ENCODE results near the gene OR13A1. TPM values are rescaled to one million over a fixed set of nuclear protein-coding genes. Genes with fewer than 3 reads are reported as not detected.
"Not testable (repeated sequence)": the region's sequence is repeated elsewhere in the genome, so short reads cannot be mapped to it uniquely, and the experiment has no call there.

The OR13A1 gene, protein sequence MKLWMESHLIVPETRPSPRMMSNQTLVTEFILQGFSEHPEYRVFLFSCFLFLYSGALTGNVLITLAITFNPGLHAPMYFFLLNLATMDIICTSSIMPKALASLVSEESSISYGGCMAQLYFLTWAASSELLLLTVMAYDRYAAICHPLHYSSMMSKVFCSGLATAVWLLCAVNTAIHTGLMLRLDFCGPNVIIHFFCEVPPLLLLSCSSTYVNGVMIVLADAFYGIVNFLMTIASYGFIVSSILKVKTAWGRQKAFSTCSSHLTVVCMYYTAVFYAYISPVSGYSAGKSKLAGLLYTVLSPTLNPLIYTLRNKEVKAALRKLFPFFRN
- total RNA-seq, result not detected

- ATAC-seq (ENCODE audit: low FRiP score), result no peak
- TF ChIP-seq, protein P1, sequence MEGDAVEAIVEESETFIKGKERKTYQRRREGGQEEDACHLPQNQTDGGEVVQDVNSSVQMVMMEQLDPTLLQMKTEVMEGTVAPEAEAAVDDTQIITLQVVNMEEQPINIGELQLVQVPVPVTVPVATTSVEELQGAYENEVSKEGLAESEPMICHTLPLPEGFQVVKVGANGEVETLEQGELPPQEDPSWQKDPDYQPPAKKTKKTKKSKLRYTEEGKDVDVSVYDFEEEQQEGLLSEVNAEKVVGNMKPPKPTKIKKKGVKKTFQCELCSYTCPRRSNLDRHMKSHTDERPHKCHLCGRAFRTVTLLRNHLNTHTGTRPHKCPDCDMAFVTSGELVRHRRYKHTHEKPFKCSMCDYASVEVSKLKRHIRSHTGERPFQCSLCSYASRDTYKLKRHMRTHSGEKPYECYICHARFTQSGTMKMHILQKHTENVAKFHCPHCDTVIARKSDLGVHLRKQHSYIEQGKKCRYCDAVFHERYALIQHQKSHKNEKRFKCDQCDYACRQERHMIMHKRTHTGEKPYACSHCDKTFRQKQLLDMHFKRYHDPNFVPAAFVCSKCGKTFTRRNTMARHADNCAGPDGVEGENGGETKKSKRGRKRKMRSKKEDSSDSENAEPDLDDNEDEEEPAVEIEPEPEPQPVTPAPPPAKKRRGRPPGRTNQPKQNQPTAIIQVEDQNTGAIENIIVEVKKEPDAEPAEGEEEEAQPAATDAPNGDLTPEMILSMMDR (IDR thresholded peaks at IDR 0.05), result no peak
- no peak for DNase-seq (ENCODE audit: low spot score)
Observed at GRCh38 chr10:45315508-45315907, at the start of gene OR13A1. OR13A1 (minus strand) TSS chr10:45315608; CDS start chr10:45304422, 11,186 bp downstream.

DNA sequence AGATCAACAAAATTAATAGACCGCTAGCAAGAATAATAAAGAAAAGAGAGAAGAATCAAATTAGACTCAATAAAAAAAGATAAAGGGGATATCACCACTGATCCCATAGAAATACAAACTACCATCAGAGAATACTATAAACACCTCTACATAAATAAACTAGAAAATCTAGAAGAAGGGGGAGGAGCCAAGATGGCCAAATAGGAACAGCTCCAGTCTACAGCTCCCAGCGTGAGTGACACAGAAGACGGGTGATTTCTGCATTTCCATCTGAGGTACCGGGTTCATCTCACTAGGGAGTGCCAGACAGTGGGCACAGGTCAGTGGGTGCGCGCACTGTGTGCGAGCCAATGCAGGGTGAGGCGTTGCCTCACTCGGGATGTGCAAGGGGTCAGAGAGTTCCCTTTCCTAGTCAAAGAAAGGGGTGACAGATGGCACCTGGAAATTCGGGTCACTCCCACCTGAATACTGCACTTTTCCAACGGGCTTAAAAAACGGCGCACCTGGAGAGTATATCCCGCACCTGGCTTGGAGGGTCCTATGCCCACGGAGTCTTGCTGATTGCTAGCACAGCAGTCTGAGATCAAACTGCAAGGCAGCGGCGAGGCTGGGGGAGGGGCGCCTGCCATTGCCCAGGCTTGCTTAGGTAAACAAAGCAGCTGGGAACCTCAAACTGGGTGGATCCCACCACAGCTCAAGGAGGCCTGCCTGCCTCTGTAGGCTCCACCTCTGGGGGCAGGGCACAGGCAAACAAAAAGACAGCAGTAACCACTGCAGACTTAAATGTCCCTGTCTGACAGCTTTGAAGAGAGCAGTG, 46.8 kb upstream of the OR13A1 start:
- not testable (repeated sequence) for DNase-seq (ENCODE audit: low spot score); ATAC-seq (ENCODE audit: low FRiP score)

DNA sequence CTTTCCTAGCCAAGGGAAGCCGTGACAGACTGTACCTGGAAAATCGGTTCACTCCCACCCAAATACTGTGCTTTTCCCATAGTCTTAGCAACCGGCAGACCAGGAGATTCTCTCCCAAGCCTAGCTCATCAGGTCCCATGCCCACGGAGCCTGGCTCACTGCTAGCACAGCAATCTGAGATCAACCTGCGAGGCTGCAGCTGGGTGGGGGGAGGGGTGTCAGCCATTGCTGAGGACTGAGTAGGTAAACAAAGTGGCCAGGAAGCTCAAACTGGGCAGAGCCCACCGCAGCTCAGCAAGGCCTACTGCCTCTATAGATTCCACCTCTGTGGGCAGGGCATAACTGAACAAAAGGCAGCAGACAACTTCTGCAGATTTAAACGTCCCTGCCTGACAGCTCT, 43.6 kb upstream of the OR13A1 start:
- ATAC-seq (ENCODE audit: low FRiP score); DNase-seq (ENCODE audit: low spot score): not testable (repeated sequence)

GRCh38 chr10:45355494-45355893, 40.1 kb upstream of the OR13A1 start:
- ATAC-seq (ENCODE audit: low FRiP score), result no peak
- TF ChIP-seq, protein P1 (IDR thresholded peaks at IDR 0.05), result no peak
- DNase-seq (ENCODE audit: low spot score), result no peak

GRCh38 chr10:45354261-45354660, 38.9 kb upstream of the OR13A1 start:
- TF ChIP-seq, protein P1 (IDR thresholded peaks at IDR 0.05), result no peak
- DNase-seq (ENCODE audit: low spot score), result no peak
- no peak for ATAC-seq (ENCODE audit: low FRiP score)

DNA sequence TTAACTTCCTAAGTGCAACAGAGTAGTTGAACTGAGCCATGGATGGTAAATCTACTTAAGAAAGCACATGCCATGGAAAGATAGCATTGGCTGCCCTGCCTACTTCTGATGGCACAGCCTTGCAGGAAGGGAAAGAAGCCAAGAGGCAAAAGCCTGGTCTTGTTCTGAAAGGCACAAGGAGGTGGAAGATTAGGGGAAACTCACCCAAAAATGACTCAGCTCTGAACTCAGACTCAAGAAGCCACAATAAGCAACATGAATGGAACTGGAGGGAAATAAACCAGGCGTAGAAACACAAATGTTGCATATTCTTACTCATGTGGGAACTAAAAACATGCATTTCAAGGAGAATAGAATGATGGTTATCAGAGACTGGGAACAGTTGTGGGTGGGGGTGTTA, 37.8 kb upstream of the OR13A1 start:
- no peak for ATAC-seq (ENCODE audit: low FRiP score)

GRCh38 chr10:45348196-45348765, 32.9 kb upstream of the OR13A1 start:
- ATAC-seq (ENCODE audit: low FRiP score); DNase-seq (ENCODE audit: low spot score): not testable (repeated sequence)

More for the DNA sequence above, 37.8 kb upstream of the OR13A1 start:
- DNase-seq (ENCODE audit: low spot score), result no peak
- TF ChIP-seq, protein P1 (IDR thresholded peaks at IDR 0.05), result no peak

DNA sequence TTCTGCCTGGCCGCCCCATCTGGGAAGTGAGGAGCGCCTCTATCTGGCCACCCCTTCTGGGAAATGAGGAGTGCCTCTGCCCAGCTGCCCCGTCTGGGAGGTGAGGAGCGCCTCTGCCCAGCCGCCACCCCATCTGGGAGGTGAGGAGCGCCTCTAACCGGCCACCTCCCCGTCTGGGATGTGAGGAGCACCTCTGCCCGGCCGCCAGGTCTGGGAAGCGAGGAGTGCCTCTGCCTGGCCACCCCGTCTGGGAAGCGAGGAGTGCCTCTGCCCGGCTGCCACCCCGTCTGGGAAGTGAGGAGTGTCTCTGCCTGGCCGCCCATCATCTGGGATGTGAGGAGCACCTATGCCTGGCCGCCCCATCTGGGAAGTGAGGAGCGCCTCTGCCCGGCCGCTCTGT, 32.1 kb upstream of the OR13A1 start:
- ATAC-seq (ENCODE audit: low FRiP score); DNase-seq (ENCODE audit: low spot score): not testable (repeated sequence)

GRCh38 chr10:45346652-45347335, 31.4 kb upstream of the OR13A1 start:
- not testable (repeated sequence) for ATAC-seq (ENCODE audit: low FRiP score); DNase-seq (ENCODE audit: low spot score)

DNA sequence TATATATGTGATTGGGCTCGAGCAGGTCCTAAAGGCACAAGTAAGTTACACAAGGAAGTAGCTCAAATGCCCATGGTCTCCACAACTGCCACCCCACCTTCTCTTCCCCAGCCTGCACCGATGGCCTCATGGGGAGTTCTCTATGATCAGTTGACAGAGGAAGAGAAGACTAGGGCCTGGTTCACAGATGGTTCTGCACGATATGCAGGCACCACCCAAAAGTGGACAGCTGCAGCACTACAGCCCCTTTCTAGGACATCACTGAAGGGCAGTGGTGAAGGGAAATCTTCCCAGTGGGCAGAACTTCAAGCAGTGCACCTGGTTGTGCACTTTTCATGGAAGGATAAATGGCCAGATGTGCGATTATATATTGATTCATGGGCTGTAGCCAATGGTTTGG, 25.0 kb upstream of the OR13A1 start:
- DNase-seq (ENCODE audit: low spot score); ATAC-seq (ENCODE audit: low FRiP score): not testable (repeated sequence)
